DMS114 treated with DMSO at 0.1 percent for 48 hours (cell line): ENCODE measurements around the gene MRPL24.
A peak's percentile ranks its signal among the peaks of the same experiment; 100 is the strongest.
"Not testable (repeated sequence)": the region's sequence is repeated elsewhere in the genome, so short reads cannot be mapped to it uniquely, and the experiment has no call there.

Experiments
- DNase-seq: peaks from one replicate; lab custom pipeline; 2025; ENCODE audit not compliant: unreplicated experiment; lab: John Stamatoyannopoulos, UW

MRPL24 gene

DNA sequence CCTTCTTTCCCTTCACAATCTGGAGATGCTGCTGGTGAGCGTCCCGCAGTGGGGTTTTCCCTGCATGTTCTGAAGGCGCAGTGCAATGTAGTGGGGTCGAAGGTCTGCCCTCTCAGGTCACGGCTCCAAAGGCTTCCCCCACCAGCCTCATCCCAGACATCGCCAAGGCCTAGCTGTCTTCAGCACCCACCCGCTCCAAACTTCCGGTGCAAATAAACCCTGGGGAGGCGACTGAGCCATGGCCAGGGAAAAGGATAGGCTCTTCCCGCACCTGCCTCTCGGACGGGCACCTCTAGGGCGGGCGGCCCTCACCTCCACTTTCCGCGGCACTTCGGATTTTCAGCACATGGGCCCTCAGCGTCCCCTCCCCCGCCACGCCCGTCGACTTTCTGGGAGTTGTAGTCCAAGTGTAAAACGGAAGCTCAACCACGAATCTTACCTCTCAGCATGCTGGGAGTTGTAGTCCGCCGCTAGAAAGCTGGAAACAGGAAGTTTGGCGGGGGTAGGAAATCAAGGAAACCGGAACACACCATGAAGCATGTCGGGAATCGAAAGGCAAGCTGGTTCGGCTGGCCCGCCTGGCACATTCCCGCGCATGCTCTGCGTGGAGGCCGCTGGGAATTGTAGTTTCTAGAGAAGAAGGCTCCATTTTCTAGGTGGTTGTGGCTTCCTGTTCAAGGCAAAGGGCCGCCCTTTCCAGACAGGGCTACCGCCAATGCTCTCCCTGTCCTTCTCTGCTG lies at the start of gene MRPL24:
Gene MRPL24 (minus strand): TSS at position 348 of the 740 bp plus-strand sequence. CDS start 2,384 bp downstream, outside the sequence.
- peak; percentile 100 for DNase-seq

DNA sequence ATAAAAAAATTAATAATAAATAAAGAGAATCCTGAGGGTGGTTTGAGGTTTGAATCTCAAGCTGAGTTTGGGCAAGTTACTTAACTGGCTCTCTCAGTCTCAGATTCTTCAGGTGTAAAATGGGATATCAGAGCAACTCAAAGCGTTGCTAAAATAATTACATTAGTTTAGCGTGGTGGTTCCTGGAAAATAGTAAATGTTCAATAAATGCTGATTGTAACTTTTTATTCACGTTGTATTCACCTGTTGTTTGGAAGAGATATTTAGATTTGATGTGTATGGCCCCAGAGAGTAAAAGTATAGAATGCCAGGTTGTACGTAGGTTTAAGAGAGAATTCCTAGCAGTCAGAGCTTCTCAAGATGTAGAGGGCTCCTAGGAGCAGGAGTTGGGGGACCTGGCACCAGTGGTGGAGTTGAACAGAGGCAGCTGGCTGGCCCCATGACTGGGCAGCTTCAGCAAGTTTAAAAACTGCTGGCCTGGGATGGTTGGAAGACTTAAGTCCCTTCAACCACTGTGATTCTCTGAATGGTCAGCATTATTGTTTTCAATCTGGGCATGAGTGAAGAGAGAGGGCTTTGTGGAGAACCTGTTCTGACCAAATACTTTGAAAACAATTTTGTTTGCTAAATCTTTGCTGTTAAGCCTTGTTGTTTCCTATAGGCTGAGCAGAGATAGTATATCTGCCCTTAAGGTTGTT lies 48.9 kb upstream of the MRPL24 start:
- no peak for DNase-seq

DNA sequence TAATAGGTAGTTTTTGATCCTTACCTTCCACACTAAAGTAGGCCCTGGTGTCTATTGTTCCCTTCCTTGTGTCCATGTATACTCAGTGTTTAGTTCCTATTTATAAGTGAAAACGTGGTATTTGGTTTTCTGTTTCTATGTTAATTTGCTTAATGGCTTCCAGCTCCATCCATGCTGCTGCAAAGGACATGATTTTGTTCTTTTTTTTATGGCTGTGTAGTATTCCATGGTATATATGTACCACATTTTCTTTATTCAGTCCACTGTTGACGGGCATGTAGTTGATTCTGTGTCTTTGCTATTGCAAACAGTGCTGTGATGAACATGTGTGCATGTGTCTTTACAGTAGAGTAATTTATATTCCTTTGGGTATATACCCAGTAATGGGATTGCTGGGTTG lies 47.2 kb upstream of the MRPL24 start:
- DNase-seq = no peak

DNA sequence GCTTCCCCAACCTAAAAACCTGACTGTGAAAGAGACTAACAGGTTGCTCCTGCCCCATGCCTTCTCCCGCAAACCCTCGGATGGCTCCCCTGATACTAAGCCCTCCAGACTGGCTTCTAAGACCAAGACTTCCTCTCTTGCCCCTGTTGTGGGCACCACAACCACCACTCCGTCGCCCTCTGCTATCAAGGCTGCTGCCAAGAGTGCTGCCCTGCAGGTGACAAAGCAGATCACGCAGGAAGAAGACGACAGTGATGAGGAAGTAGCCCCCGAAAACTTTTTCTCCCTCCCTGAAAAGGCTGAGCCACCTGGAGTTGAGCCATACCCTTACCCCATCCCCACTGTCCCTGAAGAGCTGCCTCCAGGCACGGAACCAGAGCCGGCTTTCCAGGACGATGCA lies 45.8 kb upstream of the MRPL24 start:
- DNase-seq = no peak

DNA sequence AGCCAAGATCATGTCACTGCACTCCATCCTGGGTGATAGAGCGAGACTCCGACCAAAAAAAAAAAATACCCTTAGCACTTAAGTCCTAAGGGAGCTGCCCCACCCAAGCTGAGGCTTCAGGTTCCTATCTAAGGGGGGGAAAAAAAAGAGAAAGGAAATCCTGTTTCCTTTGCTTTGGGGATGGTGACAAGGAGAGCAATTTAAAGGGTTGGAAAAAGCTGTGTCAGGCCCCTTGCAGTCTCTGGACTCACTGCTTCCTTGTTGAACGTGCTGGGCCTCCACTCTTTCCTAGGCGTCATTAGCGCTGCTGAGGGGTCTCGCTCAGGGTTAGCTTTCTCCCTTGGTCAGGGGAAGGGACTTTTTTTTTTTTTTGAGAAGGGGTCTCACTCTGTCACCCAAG lies 44.6 kb upstream of the MRPL24 start:
- DNase-seq = no peak

DNA sequence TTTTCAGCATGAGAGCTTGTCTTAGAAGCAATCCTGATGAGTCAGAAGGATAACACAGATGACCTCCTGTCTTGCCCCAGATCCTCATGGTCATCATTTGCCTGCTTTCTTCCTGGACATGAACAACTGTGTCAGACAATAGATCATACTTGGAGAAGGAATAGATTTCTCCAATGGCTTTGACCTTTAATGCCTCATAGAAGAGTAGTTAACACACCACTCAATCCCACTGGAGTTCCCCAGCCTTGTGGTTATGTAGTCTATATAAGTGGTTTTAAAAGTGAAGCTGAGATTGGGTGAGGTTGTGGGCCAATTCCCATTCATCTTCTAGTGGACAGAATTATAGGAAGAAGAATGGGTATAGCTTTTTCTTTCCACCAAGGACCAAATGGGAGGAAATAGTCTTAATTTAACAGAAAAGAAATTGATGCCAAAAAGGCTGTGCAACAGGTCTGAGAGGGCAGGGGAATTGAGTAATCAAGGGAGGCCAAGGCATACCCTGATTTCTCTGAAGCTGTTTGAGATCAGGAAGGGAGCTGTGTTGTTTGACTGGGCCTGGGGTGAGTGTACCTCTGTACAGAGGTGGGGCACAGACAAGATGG lies 40.8 kb upstream of the MRPL24 start:
- no peak for DNase-seq

DNA sequence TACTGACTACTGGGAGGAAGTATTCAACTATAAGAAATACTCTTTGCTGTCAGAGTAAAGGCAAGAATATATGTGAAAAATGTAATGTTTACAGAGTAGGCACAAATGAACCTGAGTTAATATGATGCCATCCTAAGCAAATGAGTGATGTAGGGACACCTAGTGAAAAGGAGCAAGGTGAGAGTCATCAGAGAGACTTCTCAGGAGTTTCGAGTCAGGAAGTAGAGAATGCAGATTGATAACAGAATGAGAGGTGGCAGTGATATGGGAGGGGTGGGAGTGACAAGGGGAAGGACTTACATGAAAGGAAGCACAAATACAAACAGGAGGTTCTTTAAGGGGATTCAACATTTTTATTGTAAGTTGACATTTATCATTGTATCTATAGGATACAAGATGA lies 36.7 kb upstream of the MRPL24 start:
- no peak for DNase-seq

DNA sequence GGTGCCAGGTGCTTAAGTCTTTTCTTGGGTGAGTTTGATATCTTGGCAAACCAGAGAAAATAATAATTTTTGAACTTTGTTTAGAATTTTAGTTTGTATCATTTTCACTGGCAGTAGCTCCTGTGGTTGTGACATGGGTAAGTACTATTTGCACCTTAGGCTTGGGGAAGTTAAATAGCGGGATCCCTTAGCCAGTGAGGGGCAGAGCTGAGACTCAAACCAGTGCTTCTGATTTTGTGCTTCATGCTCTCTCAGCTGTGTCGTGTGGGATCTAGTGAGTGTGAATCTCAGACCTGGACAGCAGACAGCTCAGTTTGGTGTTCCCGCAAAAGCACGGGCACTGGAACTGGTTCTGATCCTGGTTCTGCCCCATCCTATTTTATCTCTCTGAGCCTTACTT lies 36.1 kb upstream of the MRPL24 start:
- DNase-seq = no peak

DNA sequence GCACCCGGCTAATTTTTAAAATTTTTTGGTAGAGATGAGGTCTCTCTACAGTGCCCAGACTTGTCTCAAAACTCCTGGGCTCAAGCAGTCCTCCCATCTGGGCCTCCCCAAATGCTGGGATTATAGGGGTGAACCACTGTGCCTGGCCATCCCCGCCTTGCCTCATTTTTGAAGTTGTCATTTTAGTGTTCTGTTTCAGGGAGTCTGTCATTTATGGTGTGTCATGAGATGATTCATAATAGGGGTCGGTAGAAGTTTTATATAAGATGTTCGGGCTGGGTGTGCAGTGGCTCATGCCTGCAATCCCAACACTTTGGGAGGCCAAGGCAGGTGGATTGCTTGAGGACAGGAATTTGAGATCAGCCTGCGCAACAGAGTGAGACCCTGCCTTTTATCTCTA lies 34.9 kb upstream of the MRPL24 start:
- DNase-seq = no peak

DNA sequence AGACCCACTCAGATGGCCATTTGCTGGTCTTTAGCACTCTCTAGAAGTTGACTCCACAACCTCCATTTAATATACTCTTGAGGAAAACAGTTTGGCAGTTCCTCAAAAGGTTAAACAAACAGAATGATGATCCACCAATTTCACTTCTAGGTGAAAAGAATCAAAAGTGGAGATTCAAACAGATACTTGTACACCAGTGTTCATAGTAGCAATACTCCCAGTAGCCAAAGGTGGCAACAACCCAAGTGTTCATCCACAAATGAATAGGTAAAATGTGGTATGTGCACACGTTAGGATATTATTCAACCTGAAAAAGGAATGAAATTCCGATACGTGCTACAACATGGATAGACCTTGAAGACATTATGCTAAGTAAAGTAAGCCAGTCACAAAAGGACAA lies 32.7 kb upstream of the MRPL24 start:
- no peak for DNase-seq

DNA sequence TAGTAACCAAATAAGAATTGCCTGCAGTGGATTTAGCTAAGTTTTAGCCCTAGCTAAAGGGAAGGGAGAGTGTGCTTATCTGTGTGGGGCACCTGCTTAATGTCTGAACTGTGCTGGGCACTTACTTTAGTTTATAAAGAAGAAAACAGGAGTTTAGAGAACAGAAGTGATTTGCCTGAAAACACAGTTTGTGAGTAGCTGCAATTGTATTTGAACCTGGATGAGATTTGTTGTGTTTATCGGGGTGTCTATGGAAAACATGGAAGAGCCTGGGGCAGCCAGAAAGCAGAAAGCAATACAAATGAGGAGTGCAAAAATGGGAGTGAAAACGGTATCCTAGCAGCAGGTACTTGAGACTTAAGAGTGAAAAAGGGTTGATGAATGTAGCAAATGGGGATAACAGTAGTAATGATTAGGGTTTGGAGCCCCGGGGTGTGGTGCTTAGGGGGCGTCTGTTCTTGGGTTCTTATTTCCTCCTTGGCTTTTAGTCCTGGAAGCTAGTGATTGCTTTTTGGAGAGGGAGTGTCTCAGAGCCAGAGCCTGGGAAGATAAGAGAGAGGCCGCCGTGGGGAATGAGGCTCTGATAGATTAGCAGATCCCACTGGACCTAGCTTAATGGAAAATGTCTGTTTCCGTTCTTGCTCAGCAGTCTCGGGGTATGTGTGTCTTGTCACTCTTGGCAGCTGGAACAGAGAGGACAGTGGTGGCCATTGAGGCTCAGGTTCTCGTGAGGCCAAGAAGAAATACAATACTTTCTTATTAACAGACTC lies 32.0 kb upstream of the MRPL24 start:
- no peak for DNase-seq

DNA sequence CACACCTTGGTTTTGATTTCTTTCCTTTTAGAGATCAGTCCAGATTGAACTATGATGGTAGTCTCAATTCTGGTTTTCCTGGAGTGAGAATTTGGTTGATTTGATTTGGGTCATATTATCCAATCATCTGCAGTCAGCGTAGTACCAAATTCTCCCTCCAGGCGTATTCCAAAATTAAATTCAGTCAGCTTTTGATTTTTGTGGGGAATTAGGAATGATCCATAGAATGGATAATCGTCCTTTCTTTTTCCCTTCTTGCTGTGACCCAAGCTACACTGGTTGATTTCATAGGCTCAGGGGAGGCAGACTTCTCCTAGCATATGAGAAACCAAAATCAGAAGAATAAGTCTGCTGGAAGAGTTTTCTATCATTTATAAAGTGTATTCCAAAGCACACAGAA lies 31.3 kb upstream of the MRPL24 start:
- DNase-seq = no peak

DNA sequence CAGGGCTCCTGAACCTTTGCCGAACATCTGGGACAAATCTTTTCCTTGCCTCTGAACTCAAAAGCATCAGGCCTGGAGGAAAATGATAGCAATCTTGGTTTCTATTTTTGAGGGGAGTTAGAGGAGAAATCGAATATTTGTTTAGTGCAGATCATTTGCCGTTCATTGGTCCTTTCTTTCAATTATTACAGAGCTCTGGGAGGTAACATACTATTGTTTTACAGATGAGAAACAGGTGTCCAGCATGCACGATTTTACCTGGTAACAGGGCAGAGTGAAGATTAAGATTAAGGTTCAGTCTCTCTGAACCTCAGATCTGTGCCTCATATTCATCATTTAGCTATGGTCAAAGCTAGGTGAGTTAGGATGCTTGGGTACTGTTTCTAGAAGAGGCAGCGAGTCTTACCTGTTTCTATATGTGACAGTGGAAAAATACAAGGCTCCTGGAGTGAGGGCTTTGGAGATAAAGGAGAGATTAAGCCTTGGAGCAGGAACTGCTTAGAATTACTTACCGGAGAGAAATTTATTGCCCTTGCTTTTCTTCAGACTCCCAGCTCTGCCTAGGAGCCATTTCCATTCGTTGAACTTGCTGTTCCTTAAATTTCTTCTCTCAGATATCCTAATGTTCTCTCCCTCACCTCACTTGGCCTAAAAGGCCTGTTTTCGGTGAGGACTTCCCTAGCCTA lies 27.9 kb upstream of the MRPL24 start:
- no peak for DNase-seq

DNA sequence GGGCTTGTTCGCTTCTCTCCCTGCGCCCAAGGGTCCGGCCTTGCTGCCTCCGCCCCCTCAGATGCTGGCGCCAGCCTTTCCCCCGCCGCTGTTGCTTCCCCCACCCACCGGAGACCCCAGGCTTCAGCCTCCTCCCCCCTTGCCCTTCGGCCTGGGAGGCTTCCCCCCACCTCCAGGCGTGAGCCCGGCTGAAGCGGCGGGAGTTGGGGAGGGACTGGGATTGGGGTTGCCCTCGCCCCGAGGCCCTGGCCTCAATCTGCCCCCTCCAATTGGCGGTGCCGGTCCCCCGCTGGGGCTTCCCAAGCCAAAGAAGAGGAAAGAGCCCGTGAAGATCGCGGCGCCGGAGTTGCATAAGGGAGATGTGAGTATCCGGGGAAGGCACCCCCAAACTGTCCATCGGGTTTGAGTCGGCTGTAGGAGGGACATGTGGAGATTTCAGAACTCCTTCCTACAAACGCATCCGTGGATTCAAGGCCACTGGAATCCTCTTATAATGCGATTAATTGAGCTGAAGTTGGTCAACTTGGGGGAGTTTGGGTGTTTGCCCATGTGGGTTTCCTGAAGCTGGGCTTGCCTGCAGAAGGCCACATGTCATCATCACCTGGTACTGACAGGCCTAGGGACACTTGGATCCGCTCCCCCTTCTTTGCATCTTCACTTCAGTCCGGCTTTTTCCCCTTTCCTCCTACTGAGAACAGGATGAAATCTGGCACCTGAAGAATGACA lies 27.2 kb upstream of the MRPL24 start:
- DNase-seq = no peak

DNA sequence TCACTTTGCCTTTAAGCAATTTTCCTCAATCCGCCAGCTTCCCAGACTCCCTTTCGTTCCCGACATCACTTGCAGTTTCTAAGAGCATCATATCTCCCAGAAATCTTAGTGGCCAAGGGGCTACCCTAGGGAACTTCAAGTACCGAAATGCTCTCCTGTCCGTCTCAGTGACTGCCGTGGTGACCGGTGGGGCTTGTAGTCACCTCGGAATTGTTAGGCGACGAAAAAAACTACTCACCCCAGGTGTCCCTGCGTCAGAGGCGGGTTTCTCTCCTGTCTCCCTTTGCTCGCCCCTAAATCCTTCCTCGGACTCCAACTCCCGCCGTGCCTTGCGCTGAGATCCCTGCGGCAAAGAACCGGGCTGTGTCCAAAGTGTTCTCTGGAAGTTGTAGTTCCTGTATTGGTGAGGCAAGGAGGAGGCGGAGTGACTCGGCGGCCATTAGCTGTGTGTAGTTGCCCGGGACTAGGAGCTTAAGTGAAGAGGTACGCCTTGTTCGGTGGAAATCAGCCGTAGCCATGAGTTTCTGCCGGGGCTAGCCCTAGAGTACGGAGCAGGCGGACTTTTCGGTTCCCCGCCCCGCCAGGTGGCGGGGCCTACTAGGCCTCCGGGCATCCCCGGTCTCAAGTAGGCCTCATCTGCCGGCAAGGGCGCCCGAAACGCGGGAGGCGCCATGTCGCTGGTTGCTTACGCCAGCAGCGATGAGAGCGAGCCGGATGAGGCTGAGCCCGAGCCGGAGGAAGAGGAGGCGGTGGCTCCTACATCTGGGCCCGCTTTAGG lies 26.4 kb upstream of the MRPL24 start, which contains the start of gene PRCC:
Gene PRCC (plus strand): TSS at position 435 of the 778 bp plus-strand sequence. CDS start 237 bp downstream, at position 672.
- peak; percentile 100 for DNase-seq

DNA sequence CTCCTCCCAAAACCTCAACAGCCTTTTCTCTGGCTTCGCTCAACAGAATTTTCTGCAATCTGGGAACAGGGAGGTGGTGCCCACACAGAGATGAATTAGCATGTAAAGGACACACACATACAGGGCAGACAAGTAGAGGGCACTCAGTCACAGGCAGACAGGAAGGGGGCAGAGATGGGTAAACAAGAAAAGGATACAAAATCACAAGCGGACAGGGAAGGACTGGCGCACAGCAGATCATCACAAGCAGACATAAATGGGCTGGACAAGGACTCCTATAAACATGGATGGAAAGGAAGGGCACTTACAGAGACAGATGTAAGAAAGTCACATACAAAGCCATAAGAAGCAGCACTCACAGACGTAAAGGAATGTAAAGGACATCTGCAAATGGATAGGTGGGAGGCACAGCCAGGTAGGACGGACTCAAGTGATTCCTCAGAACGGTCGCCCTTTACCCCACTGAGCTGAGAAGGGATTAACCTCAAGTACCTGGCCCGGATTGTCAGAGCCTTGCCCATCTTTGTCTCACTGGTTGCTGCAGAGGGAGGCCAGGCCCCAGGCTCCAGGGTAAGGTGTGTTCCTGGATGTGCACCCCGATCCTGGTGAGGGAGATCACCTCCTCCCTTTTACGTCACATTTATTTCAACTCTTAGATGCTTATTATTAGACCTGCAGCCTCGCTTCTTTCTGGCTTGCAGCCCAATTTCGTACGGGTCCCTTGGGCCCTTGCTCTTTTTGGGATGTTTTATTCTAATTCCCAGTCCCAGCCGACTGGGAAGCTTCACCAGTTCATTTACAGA lies 25.6 kb upstream of the MRPL24 start:
- DNase-seq = no peak

DNA sequence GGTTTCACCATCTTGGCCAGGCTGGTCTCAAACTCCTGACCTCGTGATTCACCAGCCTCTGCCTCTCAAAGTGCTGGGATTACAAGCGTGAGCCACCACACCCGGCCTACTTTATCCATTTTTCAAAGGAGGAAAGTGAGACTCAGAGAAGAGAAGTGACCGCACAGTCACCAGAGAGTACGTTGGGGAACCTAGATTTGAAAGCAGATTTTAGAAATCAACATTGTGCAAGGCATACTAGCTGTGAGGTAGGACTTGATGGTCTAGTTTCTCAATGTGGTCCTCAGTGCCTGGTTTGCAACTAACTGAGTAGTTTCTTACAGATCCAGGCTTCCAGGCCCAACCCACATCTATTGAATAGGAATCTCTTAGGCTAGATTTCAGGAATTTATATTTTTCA lies 24.8 kb upstream of the MRPL24 start:
- no peak for DNase-seq

DNA sequence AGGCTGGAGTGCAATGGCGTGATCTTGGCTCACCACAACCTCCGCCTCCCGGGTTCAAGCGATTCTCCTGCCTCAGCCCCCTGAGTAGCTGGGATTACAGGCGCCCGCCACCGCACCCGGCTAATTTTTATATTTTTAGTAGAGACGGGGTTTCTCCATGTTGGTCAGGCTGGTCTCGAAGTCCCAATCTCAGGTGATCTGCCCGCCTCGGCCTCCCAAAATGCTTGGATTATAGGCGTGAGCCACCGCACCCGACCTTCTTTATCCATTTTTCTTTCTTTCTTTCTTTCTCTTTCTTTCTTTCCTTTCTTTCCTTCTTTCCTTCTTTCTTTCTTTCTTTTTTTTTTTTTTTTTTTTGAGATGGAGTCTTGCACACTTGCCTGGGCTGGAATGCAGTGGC lies 24.2 kb upstream of the MRPL24 start:
- not testable (repeated sequence) for DNase-seq

DNA sequence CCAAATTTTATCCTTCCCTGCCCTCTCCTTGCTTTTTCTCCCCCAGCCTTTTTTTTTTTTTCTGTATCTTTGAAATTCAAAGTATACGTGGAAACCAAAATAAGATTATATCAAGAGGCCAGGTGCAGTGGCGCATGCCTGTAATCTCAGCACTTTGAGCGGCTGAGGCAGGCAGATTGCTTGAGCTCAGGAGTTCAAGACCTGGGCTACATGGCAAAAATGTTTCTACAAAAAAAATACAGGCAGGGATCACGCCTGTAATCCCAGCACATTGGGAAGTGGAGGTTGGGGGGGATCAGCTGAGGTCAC lies 19.9 kb upstream of the MRPL24 start:
- no peak for DNase-seq
